ENCODE results near the gene TPM1.
"Not testable (repeated sequence)": the region's sequence is repeated elsewhere in the genome, so short reads cannot be mapped to it uniquely, and the experiment has no call there.

The TPM1 gene

DNA sequence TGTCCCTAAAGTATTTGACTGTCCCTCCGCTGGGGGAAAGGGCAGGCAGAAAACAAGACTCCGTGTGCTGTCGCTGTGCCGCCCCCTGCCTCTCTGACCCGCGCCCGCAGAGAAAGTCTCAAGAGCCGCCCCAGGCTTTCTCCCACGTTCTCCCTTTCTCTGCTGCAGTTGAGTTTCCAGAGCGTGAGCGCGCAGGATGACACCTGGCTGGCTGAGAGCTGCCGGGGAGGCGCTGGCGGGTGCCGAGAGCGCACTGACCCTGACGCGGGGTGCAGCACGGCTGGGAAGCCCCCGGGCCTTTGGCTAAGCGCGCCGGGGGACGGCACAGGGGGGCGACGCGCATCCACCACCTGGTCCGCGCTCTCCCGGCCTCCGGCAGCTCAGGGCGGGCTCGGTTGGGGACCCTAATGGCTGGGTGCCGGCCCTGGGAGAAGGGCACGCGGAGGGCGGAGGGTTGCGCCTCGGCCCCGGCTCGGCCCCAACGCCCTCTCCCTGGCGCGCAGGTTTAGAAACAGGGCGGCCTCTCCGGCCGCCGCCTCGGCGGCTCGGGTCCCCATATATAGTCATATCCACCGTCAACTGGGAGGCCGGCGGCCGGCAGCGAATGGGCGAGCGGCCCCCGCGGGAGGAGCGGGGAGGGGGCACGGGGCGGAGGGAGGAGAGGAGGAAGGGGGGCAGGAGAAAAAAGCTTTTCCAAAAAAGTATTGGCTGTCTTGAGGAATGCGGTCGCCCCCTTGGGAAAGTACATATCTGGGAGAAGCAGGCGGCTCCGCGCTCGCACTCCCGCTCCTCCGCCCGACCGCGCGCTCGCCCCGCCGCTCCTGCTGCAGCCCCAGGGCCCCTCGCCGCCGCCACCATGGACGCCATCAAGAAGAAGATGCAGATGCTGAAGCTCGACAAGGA, at the start of gene TPM1:
TPM1 (plus strand) TSS at position 774 of the 903 bp plus-strand sequence; CDS start at position 857, 83 bp downstream.
- DNase-seq = no peak

DNA sequence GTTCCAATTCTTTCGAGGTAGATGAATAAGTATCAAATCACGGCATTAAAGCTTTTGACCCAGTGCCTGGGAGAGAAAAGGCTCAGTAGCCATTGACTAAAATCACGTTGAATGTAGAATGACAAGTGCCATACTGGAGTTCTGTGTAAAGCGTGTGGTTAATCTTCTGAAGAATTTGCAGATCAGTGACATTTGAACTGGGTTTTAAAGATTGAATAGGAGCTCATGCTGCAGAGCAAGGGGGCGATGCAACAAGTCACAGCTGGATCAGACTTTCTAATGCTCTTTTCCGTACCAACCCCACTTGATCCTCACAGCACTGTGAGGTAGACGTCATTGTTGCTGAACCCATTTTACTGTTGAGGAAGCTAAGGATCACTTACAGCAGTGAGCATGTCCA, 49.5 kb upstream of the TPM1 start:
- DNase-seq = no peak

DNA sequence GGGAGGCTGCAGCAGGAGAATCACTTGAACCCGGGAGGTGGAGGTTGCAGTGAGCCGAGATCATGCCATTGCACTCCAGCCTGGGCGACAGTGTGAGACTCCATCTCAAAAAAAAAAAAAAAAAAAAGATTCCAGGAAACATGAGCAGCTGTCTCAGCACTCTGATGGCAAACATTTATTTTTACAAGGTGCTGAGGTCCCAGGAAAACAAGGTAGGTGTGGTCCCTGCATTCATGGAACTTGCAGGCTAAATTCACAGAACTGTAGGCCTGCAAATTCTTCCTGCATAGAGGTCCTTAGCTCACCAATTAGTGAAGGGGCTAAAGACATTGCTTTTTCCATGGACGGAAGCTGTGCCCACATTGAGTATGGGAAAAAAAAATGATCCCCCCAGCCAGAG, 48.9 kb upstream of the TPM1 start:
- DNase-seq = not testable (repeated sequence)

DNA sequence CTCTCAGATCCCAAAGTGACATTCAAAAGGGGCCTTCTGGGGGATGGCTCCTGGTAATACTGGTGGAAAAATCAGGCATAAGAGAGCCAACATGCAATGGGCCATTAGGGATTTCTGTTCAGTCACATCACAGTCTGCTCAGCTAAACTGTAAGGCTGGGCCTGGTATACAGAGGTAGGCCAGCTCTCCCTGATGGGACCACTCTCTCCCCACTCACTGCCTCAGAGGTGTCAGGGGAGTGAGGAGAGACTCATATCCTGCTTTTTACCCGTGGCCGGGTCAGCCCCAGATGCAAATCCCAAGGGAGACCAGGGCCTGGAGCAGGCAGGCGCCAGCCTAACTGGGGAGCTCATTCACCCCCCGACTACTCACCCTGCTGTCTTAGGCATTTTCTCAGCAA, 48.1 kb upstream of the TPM1 start:
- DNase-seq = no peak

DNA sequence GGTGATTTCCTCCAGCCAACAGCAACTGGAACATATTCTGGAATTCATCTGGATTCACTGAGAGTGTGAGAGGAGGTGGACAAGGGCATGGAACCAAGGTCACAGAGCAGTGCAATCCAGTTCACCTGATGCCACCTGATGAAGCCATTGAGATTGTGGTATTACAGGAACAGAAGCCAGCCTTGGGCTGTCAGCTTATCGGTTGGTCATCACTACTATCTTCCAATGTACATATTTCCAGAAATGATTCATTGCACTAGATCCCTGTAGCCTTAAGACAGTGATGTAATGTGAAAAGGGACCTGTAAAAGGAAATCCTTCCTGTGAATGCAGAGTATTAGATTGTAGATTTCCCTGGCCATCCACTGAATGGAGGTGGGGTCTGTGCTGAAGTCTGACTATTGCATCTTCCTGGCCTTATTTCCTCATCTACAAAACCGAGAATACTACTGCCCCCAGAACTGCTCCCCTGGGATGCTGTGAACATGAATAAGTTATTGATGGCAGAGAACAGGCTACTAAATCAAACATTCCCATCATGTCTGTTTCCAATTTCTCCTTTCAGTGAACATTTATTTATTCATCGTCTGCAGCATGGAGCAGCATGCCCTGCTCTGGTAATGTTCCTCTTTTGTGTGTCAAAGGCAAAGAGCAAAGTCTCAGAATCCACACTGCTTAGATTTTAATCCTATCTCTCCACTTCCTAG, 47.4 kb upstream of the TPM1 start:
- DNase-seq = no peak

DNA sequence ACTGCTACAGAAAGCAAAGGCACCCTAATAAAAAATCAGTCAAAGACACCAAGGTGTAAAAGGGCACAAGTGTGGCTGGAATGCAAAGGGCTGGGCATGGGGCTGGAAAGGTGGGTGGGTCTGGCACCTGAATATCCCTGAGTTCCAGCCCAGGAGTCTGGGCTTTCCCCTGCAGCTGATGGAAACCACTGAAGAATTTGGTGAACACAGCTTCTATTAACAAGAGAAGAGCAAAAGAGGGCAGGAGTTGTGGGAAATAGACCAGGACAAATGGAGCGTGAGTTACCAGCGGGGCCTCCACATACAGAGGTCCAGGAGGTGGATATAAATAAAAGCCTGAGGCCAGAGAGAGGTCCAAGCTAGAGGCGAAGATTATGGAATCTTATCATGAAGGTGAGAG, 45.1 kb upstream of the TPM1 start:
- no peak for DNase-seq

DNA sequence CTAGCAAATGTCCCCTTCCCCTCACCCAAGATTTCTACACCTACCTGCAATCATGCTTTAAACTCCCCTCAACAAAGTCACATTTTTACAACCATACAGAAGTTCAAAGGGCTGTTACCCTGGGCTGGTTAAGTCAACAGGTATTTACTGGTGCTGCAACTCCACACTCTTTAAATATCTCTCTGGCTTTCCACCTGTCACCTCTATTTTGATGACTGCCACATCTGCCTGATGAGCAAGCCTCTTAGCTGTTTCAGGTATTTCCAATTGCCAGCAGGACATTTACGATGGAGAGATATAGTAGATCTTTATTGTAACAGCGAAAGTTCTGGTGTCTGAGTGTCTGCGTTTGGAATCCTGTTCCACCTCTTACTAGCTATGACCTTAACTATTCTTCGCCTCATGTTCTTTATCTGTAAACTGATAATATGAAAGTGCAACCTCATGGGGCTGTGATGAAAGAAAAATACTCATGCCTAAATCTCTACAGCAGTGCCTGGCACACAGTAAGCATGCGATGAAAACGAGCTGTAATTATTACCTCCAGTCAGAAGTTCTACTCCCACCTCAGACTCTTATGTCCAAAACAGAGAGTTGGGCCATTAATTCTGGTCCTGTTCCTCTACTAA, 44.2 kb upstream of the TPM1 start:
- no peak for DNase-seq

DNA sequence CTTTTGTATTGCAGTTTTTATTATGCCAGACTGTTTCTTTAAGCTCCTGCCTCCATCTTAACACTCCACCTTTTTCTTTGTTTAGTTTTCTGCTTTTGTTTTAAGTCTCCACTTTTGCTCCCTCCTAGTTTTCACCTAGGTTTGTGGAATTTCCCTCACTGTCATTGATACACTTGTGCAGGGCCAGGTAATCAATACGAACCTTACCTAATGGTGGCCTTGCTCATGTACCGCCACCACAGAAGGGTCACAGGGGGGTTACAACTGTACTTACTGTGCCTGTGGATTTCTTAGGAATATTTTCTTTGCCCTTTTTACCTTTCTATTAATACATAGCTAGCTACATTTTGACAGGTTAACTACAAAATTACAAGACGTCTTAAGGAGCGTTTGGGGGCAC, 43.4 kb upstream of the TPM1 start:
- DNase-seq = no peak

DNA sequence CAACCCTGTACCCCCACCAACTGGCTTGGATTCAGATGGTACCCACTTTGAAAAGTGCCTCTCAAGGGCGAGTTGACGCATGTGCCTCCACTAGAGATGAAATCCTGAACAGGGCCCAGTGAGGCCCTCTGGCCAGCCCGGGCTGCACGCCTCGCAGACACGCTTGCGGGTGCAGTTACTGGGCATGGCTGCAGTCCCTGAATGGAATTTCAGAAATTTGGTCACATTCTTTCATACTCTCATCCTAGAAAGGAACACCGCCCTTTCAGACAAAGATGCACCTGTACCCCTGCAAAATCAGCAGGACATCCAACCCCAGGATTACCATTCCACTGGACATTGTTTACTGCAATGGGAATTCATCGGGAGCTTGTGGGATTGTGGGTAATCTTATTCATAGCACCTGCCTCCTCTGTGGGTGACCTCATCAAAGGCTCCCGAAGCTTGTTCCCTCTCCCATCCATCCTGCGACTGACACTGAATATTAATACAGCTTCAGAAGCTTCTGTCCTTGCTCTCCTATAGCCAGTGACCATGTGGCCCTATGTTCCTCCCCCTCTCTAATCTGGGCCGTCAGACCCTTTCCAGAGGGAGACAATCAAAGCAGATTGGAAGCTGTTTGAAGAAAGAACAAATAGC, 42.5 kb upstream of the TPM1 start:
- DNase-seq = no peak

DNA sequence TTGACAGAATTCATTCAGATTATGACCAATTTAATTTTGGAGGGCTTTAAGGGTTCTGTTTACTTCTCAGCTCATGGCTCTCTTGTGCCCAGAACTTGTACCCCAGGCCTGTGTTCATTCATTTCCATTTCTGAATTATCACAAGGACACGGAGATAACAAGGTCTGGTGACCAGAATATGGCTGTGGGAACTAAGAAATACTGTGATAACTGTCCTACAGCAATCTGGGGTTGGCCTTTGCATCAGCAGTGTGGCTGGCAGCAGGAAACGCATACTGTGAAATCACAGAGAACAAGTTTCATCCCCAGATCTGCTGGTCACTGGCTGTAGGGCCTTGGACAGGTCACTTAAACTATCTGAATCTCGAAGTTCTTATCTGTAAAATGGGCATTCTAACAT, 41.8 kb upstream of the TPM1 start:
- no peak for DNase-seq

DNA sequence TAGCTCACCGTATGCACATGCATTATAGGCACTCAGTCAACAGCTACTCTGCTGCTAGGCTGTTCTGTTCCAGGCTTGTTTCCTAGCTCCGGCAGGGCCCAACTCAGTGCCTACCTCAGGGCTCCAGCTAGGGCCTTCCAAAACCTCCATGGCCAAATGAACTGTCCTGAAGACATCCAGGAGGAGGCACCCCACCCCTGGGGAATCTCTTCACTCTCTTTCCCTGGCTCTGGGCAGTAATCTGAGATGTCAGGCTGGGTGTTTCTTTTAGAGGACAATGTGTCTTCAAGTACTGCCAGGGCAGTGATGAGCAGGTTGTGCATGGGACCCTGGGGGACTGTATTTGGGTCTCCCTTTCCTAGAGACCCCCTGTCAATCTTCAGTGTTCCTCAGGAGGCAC, 38.3 kb upstream of the TPM1 start:
- no peak for DNase-seq

DNA sequence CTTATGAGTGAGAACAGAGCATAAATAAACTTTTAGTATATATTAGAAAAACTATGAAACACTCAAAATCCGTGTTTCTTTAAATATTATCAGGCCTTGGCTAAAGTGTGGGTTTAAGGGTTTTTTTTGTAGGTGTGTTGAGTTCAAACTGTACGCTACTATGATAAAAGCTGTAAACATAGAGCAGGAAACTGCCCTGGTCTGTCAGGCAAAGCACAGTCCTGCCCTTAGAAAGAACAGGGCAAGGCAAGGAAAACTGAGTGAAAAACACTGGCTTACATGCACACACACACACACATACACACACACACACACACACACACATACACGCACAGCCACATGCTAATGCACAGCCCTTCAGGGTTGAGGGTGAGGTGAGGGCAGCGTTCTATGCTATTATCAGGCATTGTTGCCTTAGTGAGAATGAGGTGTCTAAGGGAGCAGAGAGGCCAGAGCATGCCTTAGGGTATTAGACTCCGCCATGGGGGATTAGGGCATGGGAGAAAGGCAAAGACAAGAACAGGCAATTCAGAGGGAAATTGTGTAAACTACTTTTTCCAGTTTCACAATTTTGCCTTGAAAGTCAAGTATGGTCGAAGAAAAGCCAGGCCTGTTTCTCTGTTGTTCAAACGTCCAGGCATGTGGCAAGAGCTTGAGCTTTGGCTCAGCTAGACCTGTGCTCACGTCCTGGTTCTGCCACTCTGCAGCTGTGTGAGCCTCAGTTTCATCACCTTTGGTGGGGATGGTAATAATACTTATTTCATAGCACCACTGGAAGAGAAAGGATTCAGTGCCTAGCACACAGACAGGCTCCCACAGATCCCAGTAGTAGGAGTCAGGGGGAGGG, 36.3 kb upstream of the TPM1 start:
- no peak for DNase-seq

DNA sequence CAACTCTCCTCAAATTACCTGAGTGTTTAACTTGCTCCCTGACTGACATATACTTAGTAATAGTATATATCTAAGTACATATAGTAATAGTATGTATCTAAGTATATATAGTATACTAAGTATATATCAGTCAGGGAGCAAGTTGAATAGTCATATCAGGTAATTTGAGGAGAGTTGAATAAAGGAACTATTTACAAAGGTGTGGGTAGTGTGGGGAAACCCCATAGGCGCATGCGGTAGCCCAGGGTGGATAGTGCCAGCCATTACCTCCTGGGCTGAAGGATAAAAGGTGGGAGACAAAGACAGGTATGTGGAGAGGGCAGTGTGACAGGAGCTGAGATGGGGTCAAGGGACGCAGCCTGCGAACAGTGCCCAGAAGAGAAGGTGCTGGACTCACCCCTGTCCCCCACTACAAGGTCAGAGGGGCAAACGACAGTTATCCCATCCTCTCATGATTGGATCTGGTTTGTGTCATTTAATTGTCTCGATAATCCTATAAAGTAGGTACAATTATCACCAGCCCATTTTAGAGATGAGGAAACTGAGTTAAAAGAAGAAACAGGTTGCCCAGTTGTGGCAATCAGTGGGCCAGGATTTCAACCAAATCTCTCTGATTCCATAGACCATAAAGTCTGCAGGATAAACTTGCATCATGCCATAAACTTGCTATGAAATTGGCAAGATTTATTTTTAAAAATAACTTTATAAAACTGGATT, 34.1 kb upstream of the TPM1 start:
- DNase-seq = no peak

DNA sequence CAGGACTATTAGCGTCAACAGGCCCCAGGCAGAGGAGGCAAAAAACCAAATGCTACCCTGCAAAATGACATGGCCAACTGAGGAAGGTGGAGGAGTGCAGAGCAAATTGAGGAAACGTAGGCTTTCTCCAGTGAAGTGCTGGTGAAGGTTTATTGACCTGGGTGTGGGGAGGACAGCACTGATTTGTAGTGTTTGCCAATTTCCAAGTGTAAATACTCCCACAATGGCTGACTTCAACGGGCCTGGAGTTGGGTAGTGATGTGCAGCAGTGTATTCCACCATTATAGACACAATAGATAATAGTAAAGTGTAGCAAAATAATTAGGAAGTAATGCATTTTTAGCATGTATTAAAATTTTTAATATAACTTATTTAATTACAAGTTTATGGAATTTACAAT, 32.2 kb upstream of the TPM1 start:
- no peak for DNase-seq

DNA sequence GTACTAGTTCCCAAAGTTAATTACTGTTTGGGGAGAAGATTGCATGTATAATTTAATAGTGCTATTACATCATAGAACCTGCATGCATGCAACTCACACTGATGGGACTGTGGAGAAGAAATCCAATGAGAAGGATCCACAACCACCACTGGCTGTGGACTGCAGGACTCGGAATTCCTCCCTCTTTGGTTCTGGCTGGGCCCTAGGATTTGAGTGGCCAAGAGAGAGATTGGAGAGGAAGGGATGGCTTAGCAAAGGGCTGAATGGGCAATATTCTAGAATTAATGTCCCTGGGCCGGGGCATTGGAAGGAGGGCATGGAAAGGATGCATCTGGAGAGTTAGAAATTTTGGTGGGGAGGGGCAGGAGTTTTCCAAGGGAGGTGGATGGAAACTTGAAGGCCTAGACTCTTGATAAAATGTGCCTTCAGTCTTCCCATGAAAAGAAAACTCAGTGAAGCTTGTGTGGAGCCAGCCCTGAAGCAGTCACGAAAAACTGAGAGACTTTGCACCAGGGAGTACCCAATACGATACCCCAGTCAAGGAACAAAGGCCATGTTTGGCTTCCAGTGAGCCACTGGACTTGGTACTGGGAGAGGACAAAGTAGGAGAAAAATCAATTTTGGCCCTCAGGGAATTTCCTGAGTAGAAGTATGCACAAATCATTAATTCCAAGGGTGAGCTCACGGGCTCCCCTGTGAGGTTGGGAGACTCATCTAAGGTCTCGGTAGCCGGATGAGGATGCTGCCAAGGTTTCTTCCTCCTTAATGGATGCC, 31.4 kb upstream of the TPM1 start:
- DNase-seq = no peak

DNA sequence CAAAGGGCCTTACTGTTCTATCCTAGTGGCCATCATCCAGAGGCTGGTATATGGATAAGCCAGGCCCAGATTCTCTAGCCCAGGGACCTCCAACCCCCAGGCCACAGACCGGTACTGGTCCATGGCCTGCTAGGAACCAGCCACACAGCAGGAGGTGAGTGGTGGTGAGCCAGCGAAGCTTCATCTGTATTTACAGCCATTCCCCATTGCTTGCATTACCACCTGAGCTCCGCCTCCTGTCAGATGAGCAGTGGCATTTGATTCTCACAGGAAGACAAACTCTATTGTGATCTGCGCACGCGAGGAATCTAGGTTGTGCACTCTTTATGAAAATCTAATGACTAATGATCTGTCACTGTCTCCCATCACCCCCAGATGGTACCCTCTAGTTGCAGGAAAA, 30.1 kb upstream of the TPM1 start:
- no peak for DNase-seq

DNA sequence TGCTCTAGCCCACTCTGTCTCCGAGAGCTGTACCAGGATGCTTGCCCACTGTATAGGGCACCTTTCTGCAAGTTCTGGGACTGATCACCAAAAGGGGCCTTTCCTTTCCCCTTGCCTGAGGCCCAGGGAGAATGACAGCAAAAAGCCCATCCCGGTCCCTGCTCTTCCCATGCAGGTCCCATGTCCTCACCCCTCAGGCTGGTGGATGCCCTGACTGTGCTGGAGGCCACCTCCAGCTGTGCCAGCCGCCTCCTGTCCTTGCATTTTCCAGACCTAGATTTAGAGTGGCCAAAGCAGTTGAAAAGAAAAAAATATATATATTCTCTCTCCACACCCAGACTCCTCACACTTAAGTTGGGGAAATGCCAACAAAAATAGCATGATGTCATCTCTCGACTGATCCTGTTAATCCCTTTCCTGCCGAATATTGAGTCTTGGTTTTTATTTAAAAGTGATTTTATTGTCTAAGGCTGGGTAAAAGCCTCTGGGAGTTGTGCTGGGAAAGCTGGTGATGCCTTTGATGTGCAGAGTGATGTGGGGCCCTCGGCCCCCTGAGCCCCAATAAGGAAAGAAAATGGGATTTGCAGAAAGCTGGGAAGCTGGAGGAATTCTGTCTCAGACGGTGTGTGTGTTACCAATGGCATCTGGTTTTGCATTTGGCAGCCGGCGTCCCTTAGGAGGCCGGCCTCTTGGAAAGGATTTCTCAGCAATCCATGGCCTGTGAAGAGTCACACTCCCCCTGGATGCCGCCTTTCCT, 29.3 kb upstream of the TPM1 start:
- no peak for DNase-seq

DNA sequence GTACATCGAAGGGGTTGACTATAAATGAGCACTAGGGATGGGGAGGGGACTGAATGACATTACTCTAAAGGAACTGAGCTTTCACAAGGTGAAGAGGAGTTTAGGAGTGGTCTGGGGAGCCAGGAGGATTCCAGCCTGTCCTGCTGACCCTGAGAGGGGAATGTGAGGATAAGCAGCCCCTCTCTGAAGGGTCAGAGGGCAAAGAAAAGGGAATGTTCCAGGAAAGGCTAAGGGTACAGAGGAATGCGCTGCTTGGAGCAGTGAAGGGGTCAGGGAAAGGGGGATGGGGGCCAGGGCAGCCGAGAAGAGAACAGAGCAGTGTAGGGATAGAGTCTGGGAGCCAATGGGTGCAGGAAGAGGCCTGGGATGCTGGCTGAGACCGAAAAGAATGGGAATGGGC, 28.0 kb upstream of the TPM1 start:
- DNase-seq = no peak

DNA sequence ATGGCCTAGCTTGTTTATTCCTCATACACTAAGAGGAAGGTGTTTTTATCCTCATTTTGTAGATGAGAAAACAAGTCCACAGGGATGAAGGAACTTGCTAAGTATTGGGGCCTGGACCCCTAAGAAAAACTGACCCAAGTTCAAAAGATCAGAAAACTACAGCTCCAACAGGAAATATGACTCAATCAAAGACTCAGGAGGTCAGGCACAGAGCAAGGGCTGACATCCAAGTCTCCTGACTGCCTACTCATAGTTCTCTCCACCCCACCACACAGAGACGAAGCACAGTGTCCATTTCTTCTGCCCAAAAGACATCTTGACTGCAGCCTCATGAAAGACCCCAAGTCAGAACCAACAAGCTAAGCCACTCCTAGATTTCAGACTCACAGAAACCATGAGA, 26.9 kb upstream of the TPM1 start:
- no peak for DNase-seq

DNA sequence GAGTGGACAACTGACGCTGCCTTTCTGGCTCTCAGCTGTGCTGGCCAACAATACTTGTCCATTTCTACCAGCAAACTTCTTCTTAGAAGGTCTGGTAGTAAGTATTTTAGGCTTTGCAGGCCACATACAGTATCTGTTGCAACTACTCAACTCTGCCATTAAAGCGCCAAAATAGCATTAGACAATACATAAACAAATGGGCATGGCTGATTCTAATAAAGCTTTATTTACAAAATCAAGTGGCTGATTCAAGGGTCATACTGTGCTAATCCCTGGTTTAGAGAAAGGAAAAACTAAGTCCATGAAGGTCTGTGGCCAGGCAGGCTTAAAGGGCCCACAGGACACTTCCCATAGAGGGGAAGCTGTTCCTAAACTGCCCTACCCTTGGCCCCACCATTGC, 26.3 kb upstream of the TPM1 start:
- DNase-seq = no peak

Data from NCI-H2029 treated with DMSO at 0.1 percent for 48 hours (cell line).